H9 (cell line): ENCODE measurements around the gene ABR. TPM values are rescaled to one million over a fixed set of nuclear protein-coding genes. Genes with fewer than 3 reads are reported as not detected.

ENCODE experiments used
- DNase-seq: peaks from one replicate; pipeline ENCODE4 v3.0.0-alpha.2; 2017
- H2AFZ ChIP-seq: one replicate; pipeline ENCODE4 v1.6.1; 2013; ENCODE audit warnings: mild to moderate bottlenecking, low read length, control low read depth, moderate library complexity
- H2AK5ac ChIP-seq: 2 replicates; pipeline ENCODE4 v1.6.1; 2013; ENCODE audit warnings: low read length, control low read depth, mixed read lengths; ENCODE audit not compliant: insufficient read length
- H2BK120ac ChIP-seq: one replicate; pipeline ENCODE4 v1.6.1; 2013; ENCODE audit warnings: low read depth, mild to moderate bottlenecking, low read length, control low read depth, inconsistent platforms; ENCODE audit not compliant: poor library complexity, severe bottlenecking
- H2BK12ac ChIP-seq: 2 replicates; pipeline ENCODE4 v1.6.1; 2013; ENCODE audit warnings: low read length, control low read depth, mixed read lengths, low read depth; ENCODE audit not compliant: insufficient read length
- H2BK15ac ChIP-seq: 2 replicates; pipeline ENCODE4 v1.6.1; 2013; ENCODE audit warnings: low read depth, low read length, control low read depth
- H2BK20ac ChIP-seq: one replicate; pipeline ENCODE4 v1.6.1; 2013; ENCODE audit warnings: low read depth, mild to moderate bottlenecking, low read length, control low read depth, inconsistent platforms; ENCODE audit not compliant: poor library complexity, severe bottlenecking
- H2BK5ac ChIP-seq: 2 replicates; pipeline ENCODE4 v1.6.1; 2013; ENCODE audit warnings: low read length, control low read depth, mixed read lengths; ENCODE audit not compliant: insufficient read length
- H3K14ac ChIP-seq: 2 replicates; pipeline ENCODE4 v1.6.1; 2013; ENCODE audit warnings: low read length, control low read depth; ENCODE audit not compliant: insufficient read depth
- H3K18ac ChIP-seq: 2 replicates; pipeline ENCODE4 v1.6.1; 2013; ENCODE audit warnings: low read depth, mild to moderate bottlenecking, mixed read lengths, low read length, control low read depth; ENCODE audit not compliant: insufficient read length
- H3K23ac ChIP-seq: 2 replicates; pipeline ENCODE4 v1.6.1; 2013; ENCODE audit warnings: low read length, control low read depth, mixed read lengths, low read depth; ENCODE audit not compliant: insufficient read length
- H3K23me2 ChIP-seq: 2 replicates; pipeline ENCODE4 v1.6.1; 2013; ENCODE audit warnings: low read depth, mild to moderate bottlenecking, mixed read lengths, low read length, control low read depth; ENCODE audit not compliant: insufficient read length, poor library complexity, severe bottlenecking
- H3K27ac ChIP-seq: 2 replicates; pipeline ENCODE4 v1.5.1; 2013; ENCODE audit warnings: low read length, control low read depth, mixed read lengths, low read depth; ENCODE audit not compliant: insufficient read length
- H3K27me3 ChIP-seq: 2 replicates; pipeline ENCODE4 v1.6.1; 2013; ENCODE audit warnings: low read length, control low read depth, inconsistent platforms; ENCODE audit not compliant: insufficient read depth
- H3K4ac ChIP-seq: 2 replicates; pipeline ENCODE4 v1.6.1; 2013; ENCODE audit warnings: low read depth, mild to moderate bottlenecking, control low read depth, inconsistent platforms, low read length, moderate library complexity
- H3K4me1 ChIP-seq: 2 replicates; pipeline ENCODE4 v1.6.1; 2013; ENCODE audit warnings: low read length, control low read depth, inconsistent platforms; ENCODE audit not compliant: insufficient read depth
- H3K4me2 ChIP-seq: 2 replicates; pipeline ENCODE4 v1.6.1; 2013; ENCODE audit warnings: low read length, control low read depth, mixed read lengths; ENCODE audit not compliant: insufficient read length, insufficient read depth
- H3K56ac ChIP-seq: 2 replicates; pipeline ENCODE4 v1.6.1; 2013; ENCODE audit warnings: low read depth, mild to moderate bottlenecking, mixed read lengths, low read length, control low read depth; ENCODE audit not compliant: insufficient read length
- H3K79me1 ChIP-seq: 2 replicates; pipeline ENCODE4 v1.6.1; 2013; ENCODE audit warnings: low read depth, mild to moderate bottlenecking, moderate library complexity, low read length, control low read depth, inconsistent platforms; ENCODE audit not compliant: insufficient read depth, poor library complexity, severe bottlenecking
- H3K79me2 ChIP-seq: 2 replicates; pipeline ENCODE4 v1.6.1; 2013; ENCODE audit warnings: low read length, control low read depth, inconsistent platforms; ENCODE audit not compliant: insufficient read depth
- H3K9ac ChIP-seq: 2 replicates; pipeline ENCODE4 v1.6.1; 2013; ENCODE audit warnings: low read length, control low read depth, mixed read lengths; ENCODE audit not compliant: insufficient read length; ENCODE audit errors: extremely low read depth
- H3K9me3 ChIP-seq: one replicate; pipeline ENCODE4 v1.6.1; 2013; ENCODE audit warnings: low read depth, low read length, inconsistent platforms; ENCODE audit not compliant: control insufficient read depth
- H3T11ph ChIP-seq: one replicate; pipeline ENCODE4 v1.6.1; 2013; ENCODE audit warnings: mild to moderate bottlenecking, low read length, control low read depth, inconsistent platforms
- H4K20me1 ChIP-seq: one replicate; pipeline ENCODE4 v1.6.1; 2013; ENCODE audit not compliant: control insufficient read depth, insufficient read length, insufficient read depth
- H4K5ac ChIP-seq: 2 replicates; pipeline ENCODE4 v1.6.1; 2013; ENCODE audit warnings: low read depth, mild to moderate bottlenecking, mixed read lengths, low read length, control low read depth; ENCODE audit not compliant: insufficient read length
- H4K8ac ChIP-seq: replicated peaks from 2 replicates; pipeline ENCODE4 v1.6.1; 2013; ENCODE audit warnings: low read length, control low read depth, mixed read lengths, low read depth; ENCODE audit not compliant: insufficient read length
- H4K91ac ChIP-seq: 2 replicates; pipeline ENCODE4 v1.6.1; 2013; ENCODE audit warnings: low read depth, mild to moderate bottlenecking, moderate library complexity, mixed read lengths, low read length, control low read depth; ENCODE audit not compliant: insufficient read length
- H3K27ac Mint-ChIP-seq, 3 experiments: 2 replicates in 2 of 3; 3 replicates in 1 of 3; pipeline ENCODE4 v1.8.0; 2020 to 2021; ENCODE audit warnings: mixed read lengths in 3 of 3, mild to moderate bottlenecking in 1 of 3, moderate library complexity in 1 of 3
- H3K27me3 Mint-ChIP-seq: 2 replicates; pipeline ENCODE4 v1.8.0; 2021; ENCODE audit warnings: low read depth, mild to moderate bottlenecking, moderate library complexity, mixed read lengths
- H3K36me3 Mint-ChIP-seq, 3 experiments: 2 replicates in 2 of 3; 3 replicates in 1 of 3; pipeline ENCODE4 v1.8.0; 2020 to 2021; ENCODE audit warnings: low read depth in 3 of 3, mixed read lengths in 3 of 3; ENCODE audit not compliant: insufficient read depth in 1 of 3
- H3K4me1 Mint-ChIP-seq, 2 experiments: 2 replicates each; pipeline ENCODE4 v1.8.0; 2020; ENCODE audit warnings: mixed read lengths in 2 of 2
- H3K4me3 Mint-ChIP-seq, 2 experiments: 2 replicates in 1 of 2; 3 replicates in 1 of 2; pipeline ENCODE4 v1.8.0; 2020 to 2021; ENCODE audit warnings: mild to moderate bottlenecking in 2 of 2, mixed read lengths in 2 of 2, moderate library complexity in 1 of 2
- H3K9me3 Mint-ChIP-seq, 2 experiments: 2 replicates in 1 of 2; 3 replicates in 1 of 2; pipeline ENCODE4 v1.8.0; 2020; ENCODE audit warnings: mild to moderate bottlenecking in 2 of 2, mixed read lengths in 2 of 2, moderate library complexity in 1 of 2
- CTCF ChIP-seq: fragments of 200-600 bp; sonication (generic); conservative IDR thresholded peaks from 3 replicates; pipeline ENCODE4 v1.8.0; 2021; ENCODE audit warnings: antibody characterized with exemption, mild to moderate bottlenecking
- WGBS: extraction: QIAGEN DNeasy Blood & Tissue Kit; methylation state at CpG from one replicate; pipeline ENCODE4 v1.1.7; 2013; ENCODE audit warnings: missing lambda C conversion rate, low lambda C conversion rate, mixed read lengths; ENCODE audit not compliant: insufficient read length; ENCODE audit errors: extremely low coverage; 5-methylcytosine and 5-hydroxymethylcytosine counted together
- total RNA-seq: library from RNA; stranded (reverse); gene quantifications from 2 replicates; pipeline ENCODE4 v1.2.1, GENCODE V29; 2021

The ABR gene
- total RNA-seq, 1 experiment from 2014 or later = 34.7 TPM

GRCh38 chr17:1036845-1037237 lies 142.9 kb downstream of the ABR start:
- Histone ChIP-seq H2AFZ (no peak overlapping the region), H3K9me3 (no peaks in the 10 kb centered on the region), H4K91ac (no peak overlapping the region), H3K4ac (no peak overlapping the region), H3K56ac (no peak overlapping the region), H2BK120ac (no peak overlapping the region), H3K23ac (no peak overlapping the region), H2BK15ac (no peak overlapping the region), H2BK12ac (no peak overlapping the region), H3K4me2 (no peak overlapping the region), H3K79me2 (no peaks in the 10 kb centered on the region), H3K79me1 (no peaks in the 10 kb centered on the region), H3K27ac (no peak overlapping the region), H3T11ph (no peak overlapping the region), H2BK5ac (no peak overlapping the region), H3K9ac (no peak overlapping the region), H4K8ac (no peak overlapping the region), H4K5ac (no peak overlapping the region), H3K14ac (no peak overlapping the region; the same call in 1 of the 2 replicates), H3K18ac (no peak overlapping the region), H3K27me3 (no peaks in the 10 kb centered on the region), H2BK20ac (no peak overlapping the region), H3K23me2 (peaks cover 6% of the 10 kb centered on the region), H4K20me1 (no peaks in the 10 kb centered on the region), H2AK5ac (no peak overlapping the region), H3K4me1 (no peaks in the 10 kb centered on the region; the same call in 1 of the 2 replicates)
- Mint-ChIP-seq H3K4me3 (no peak overlapping the region), H3K4me1 (peaks cover 7 to 35% of the 10 kb centered on the region in 2 experiments), H3K27me3 (peaks cover 8% of the 10 kb centered on the region), H3K9me3 (no peaks in the 10 kb centered on the region), H3K27ac (no peak overlapping the region), H3K36me3 (peaks cover 0 to 2% (median 0%) of the 10 kb centered on the region in 3 experiments; a peak in 5 of 7 replicates)
- no peak for TF ChIP-seq CTCF
- no CpG with 5 or more reads among the region's 2 CpGs for WGBS
- no peak for DNase-seq
